ENCODE data around the gene CTU1.

CTU1 gene

DNA sequence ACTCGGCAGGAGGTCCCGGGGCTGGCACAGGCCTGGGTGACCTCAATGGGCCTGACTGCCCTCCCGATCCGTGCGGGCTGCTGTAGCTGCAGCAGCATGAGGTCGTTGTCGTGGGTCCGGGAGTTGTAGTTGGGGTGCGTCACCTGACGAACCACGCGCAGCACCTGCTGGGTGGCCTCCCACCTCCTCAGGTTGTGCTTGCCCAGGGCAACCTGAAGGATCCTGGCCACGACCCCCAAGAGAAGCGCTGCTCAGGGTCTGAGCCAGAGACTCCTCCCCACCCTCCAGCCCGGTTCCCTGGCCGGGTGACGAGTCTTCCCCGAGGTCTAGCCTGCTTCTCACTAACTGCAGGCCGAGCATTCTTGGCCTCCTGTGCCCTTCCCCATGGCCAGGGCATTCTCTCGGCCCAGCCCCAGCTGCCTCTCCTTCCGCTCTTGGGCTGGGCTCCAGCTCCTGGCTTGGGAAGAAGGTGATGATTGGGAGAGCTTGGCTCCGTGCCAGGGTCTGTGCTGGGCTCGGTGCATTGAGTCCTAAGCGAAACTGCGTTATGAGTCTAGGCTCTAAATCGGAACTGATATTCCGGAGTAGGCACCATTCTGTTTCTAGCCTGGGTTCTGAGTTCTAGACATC lies 28.6 kb downstream of the CTU1 start:
- DNase-seq, result no peak

DNA sequence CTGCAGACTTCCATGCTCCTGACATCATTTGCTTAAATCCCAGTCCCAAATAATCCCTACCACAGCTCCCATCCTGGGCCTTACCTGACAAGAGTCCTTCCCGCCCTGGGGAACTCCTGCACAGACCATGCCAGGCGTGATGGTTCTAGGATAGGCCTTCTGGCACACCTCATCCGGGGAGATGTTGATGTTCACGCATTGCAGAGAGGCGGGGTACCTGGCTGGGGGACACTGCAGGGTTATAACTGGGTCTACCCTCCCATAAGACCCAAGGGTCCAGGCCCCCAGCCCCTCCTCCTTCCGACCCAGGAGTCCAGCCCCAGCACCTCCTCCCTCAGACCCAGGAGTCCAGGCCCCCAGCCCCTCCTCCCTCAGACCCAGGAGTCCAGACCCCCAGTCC lies 29.5 kb downstream of the CTU1 start:
- no peak for DNase-seq

DNA sequence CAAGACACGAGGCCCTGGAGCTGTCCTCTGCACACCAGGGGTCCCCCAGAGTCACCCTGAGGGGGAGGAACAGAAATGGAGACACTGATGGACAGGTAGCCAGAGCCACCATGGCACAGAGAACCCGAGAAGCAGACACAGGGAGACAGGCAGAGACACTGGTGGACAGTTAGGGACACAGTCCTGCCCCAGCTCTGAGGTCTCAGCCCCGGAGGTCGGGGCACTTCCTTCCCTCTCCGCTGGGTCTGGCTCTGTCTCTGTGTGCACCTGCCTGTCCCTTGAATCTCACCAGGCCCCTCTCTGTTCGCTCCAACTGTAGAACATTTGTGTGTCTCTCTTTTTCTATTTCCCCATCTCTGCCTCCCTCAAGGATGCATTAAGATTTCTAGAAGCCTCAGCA lies 30.1 kb downstream of the CTU1 start:
- DNase-seq, result no peak

DNA sequence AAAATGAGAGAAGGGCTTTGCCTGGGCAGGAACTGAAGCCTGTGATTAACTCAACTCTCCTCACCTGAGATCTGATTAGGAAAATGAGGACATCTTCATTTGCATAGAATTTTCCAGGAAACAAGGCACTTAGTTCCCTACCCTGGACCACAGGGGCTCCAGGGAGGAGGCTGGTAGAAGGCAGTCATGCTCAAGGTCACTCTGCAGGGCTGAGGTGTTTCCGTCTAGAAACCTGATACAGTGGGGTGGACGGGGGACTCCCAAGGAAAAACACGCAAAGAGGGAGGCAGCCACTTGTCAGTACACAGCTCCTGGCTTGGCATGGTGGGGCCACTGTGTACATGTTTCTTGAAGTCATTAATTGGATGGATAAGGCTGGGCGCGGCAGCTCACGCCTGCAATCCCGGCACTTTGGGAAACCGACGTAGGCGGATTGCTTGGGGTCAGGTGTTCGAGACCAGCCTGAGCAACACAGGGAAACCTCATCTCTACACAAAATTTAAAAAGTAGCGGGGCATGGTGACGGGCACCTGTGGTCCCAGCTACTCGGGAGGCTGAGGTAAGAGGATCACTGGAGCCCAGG lies 31.5 kb downstream of the CTU1 start:
- no peak for DNase-seq

DNA sequence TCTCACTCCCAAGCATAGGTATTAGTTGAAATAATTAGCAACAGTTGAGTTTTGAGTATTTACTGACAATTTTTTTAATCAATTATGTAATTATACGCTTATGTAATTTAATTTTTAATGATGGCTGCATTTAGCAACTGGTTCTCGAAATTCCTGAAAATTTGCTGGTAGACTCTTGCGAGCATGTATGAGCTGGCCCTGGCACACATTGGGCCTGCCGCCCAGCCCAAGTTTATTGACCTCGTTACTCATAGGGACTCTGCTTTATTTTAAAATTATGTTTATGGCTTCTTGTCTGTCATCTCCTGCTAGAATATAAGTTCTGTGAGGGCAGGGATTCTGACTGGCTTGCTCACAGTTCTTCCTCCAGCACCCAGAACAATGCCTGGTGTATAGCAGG lies 32.2 kb downstream of the CTU1 start:
- no peak for DNase-seq

DNA sequence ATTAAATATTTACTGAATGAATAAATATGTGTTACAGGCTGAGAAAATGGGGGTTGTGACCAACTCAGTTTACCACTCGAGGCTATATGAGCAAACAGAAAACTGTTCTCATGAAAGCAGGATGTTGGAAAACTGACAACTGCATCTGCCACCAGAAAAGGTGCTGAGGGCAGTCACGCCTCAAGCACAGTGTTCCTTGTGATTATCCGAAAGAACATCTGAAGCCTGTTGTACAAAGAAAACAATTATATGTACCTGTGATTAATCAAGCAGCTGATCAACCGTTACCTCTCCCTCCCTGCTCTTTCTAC lies 37.2 kb downstream of the CTU1 start:
- no peak for DNase-seq

DNA sequence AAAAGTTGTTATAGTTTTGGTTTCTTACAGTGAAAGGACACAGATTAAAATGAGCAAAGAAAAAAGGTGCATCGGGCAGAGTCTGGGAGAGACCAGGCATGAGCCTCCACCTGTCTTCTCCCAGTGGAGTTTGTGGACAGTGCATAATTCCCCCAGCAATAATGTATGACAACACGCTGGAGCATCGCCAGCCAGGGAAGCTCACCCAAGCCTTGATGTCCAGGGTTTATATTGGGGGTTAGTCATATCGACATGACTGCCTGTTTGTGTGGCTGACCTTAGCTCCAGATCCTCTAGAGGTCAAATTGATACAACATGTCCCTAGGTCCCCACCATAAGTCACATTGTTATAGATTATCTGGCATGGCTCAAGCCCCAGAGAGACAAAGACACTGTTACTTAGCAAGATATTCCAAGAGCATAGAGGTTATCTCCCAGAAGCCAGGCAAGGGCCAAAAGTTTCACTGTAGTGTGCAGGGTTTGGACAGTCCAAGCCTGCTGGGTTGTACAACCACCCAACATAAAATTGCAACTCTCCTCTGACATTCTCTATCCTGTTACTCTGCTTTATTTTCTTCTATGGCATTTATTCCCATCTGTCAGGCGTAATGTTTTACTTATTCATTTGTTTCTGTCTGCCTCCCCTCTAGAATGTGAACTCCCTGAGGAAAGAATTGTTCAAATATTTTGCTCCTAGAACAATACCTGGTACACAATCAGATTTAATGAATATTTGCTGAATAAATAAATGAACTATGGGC lies 37.7 kb downstream of the CTU1 start:
- DNase-seq, result no peak

DNA sequence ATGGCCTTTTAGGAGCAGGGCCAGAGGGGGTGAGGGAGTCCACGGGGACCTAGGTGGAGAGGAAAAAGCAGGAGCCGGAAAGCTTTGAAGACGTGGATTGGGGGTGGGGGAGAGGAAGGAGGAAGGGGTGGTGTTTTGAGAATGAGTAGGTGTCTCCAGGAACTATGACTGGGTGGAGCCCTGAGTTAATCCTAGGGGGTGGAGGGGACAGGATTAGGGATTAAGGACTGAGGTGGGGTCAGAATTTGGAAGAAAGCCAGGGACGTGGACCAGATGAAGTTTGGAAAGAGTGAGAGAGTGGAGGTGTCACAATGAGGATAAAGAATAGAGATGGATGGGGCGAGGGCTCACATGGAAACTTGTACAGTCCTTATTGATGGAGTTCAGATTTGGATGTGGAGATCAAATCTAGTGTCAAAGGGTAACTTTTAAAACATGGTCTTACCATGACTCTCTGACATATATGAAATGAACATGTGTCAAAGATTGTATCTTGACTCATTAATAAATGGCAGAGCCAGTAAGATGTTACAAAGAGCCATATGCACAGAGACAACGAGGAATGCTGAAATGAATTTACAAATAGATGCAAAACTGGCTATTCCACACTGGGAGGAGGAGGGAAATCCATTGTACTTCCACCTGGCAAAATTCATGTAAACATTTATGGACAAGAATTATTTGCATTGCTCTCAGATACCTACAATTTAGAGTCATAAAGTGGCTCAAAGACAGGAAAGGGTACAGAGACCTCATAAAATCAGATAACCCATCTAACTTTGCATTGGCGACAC lies 41.6 kb downstream of the CTU1 start:
- DNase-seq, result no peak

DNA sequence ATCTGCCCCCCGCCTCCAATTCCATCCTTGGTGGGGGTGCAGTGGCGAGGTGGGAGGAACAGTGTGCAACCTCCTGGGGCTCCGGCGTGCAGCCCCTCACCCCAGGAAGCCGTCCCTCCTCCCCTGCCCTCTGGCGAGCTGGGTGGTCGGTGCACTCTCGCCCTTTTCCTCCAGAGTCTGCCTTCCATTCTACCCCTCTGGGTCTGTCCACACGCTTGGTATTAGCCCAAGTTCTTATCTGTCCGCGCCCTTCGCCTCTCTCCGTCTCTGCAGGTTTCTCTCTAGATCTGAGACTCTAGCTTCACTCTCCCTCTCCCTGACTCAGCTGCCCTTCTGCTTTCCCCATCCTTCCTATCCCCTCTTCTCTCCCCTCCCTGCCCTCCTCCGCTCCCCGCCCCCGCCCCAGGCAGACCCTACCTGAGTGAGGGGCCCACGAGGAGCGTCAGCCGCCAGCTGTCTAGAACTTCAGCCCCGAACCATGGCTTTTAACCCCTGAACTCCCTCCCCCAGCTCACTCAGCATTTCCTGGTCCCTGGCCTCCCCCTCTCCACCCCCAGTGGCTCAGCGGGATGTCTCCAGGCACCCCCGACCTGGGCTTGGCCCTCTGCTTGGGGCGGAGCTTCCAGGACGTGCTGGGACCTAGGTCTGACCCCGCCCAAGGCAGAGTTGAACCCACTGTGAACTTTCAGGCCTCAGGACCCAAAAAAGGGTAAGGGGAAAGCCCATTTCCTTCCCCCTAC lies 42.8 kb downstream of the CTU1 start:
- DNase-seq, result no peak

DNA sequence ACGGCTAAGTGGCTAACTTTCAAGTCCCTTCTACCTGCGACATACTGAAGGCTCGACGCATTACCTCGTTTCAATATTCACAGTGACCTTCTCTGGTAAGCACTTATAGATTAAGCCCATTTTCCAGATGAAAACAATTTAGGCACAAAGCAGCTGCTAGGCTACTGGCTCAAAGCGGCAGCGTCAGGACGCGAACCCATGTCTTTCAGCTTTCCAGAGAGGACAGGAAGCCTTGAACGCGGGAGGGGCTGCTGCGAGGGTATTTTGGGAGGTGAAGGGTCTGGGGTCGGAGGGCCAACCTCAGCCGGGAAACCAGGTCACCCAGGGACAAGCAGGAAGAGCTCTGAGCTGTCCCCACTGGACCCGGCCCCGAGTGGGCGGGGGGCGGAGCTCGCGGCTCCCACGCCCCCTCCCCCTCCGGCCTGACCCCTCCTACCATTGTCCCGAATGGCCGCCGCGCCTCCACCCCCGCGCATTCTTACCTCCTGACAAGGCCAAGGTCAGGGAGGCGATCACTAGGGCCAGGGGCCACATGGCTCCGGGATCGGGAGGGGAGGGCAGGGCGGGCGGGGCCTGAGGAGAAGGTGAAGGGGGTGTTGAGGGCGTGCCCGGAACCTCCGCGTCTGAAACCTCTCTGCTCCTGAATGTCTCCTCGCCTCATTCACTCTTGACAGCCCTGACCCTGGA lies 43.5 kb downstream of the CTU1 start, which contains the start of gene KLK13:
TSS of gene KLK13 (minus strand) at position 559 of the 687 bp plus-strand sequence. CDS start at position 534, 25 bp downstream.
- DNase-seq, result no peak

DNA sequence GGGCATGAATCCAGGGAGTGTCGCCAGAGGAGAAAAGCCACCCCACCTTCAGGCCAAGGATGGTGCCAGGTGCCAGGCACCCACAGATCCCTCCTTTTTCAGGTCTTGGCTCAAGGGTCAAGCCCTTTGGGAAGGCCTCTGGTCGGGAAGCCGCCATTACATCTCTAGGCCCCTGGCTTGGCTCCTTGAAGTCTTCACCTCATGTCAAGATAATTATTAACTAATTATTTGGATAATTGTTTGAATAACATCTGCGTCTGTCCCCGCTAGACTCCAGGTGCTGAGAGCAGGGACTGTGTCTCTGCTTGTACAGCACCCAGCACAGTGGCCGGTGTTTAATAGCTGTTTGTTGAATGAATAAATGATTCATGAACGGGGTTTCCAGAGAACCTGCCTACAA lies 44.5 kb downstream of the CTU1 start:
- DNase-seq, result no peak

DNA sequence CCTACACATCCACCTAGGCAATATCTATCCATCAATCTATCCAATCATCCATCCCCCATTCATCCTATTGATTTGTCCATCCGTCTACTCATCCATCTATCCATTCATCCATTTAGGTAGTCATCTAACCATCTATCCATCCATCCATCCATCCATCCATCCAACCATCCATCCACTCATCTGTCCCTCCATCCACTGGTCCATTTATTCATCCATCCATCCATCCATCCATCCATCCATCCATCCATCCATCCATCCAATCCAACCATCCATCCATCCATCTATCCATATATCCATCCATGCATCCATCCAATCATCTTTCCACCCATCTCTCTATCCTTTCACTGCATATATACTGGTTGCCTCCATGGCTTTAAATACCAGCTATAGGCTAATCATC lies 47.2 kb downstream of the CTU1 start:
- DNase-seq, result no peak

DNA sequence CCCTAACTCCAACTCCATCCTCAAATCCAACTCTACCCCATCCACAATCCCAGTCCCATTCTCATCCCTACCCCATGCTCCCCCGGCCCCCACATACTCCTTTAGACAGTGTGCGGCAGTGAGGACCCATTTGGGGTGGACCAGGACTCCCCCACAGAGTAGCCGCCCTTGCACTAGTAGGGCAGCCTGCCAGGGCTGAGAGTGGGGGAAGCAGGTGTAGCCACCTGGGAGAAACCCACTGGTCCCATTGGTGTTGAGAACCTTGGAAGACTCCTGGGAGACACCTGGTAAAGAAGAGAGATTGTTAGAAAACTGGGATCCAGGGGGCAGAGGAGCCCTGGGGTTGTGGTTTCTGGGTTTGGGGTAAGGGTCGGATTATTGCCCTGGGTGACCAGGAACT lies 47.9 kb downstream of the CTU1 start:
- DNase-seq, result no peak

DNA sequence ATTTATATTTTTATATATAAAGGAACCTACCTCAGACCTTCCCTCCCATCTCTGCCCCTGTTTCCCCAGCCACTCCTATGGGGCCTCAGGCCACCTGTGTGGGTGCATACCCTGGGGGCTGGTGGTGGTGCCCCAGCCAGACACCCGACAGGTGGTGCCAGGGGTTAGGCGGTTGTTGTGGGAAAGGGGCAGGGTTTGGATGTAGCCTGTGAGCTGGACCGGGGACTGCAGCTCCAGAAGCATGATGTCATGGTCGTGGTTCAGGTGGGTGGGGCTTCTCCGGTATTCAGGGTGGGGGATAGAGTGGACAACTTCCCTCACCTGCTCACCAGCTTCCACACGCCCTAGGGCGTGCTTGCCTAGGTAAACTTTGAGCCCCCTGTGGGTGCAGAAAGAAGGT lies 48.5 kb downstream of the CTU1 start:
- no peak for DNase-seq

DNA sequence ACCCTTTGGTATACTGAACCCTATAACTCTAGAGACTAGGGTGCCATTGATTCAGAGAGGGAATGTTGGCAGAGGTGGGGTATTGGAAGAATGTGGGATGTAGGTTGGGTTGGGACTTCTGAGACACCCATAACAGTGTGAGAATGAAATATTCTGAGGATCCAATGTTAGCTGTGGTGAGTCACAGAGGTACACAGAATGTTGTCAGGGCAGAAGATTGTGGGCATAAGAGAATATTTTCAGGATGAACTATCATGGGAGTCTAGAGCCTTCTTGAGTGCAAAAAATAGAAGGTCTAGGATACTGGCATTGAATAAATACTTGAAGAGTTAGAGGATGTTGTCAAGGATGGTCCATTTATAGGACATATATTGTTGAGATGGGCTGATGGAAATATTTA lies 52.3 kb downstream of the CTU1 start:
- no peak for DNase-seq

All from CD4-positive, alpha-beta T cell treated with Interferon gamma for 1 hour (primary cell).